Measurements from ENCODE around the gene TRAPPC4. TPM values are rescaled to one million over a fixed set of nuclear protein-coding genes. Genes with fewer than 3 reads are reported as not detected.

Gene TRAPPC4
- total RNA-seq, 1 experiment from 2014 or later = 73.0 TPM

- POLR2A ChIA-PET (ENCODE audit: low non-redundant PET) = no interaction called here
Measured at GRCh38 chr11:119061256-119061655, 42.7 kb downstream of the TRAPPC4 start.

GRCh38 chr11:119062779-119063178 is 44.2 kb downstream of the TRAPPC4 start:
- CTCF ChIA-PET = no interaction called here
- Histone ChIP-seq H3K4me1 (ENCODE audit: insufficient read depth, low read length, poor library complexity, severe bottlenecking) (peaks cover 3% of the 10 kb centered on the region), H3K4me3 (ENCODE audit: low read depth, low read length, poor library complexity, severe bottlenecking) (no peak overlapping the region), H3K36me3 (ENCODE audit: insufficient read depth, low read length, poor library complexity, severe bottlenecking) (no peaks in the 10 kb centered on the region), H3K9me3 (ENCODE audit: low read depth, low read length, poor library complexity, severe bottlenecking) (no peaks in the 10 kb centered on the region), H3K27me3 (replicated peaks; ENCODE audit: insufficient read depth, low read depth, low read length, poor library complexity) (no peaks in the 10 kb centered on the region), H3K27ac (ENCODE audit: low read depth, low read length, poor library complexity, severe bottlenecking) (no peak overlapping the region)
- POLR2A ChIA-PET (ENCODE audit: low non-redundant PET) = no interaction called here
- no TSS peak for BruUV-seq (replicated peaks)
- intact Hi-C loops (cut with micrococcal nuclease; ENCODE audit: unreplicated experiment) = no loop called here
- DNase-seq (ENCODE audit: low spot score) = no peak
- no peak for TF ChIP-seq EZH2 (IDR thresholded peaks at IDR 0.05; ENCODE audit: borderline replicate concordance, low read depth, low read length, poor library complexity, severe bottlenecking)
- TF ChIP-seq CTCF (conservative IDR thresholded peaks at IDR 0.05; ENCODE audit: low read depth, low read length) = no peak

More at GRCh38 chr11:119061256-119061655, 42.7 kb downstream of the TRAPPC4 start:
- DNase-seq (ENCODE audit: low spot score) = no peak
- no peak for TF ChIP-seq CTCF (conservative IDR thresholded peaks at IDR 0.05; ENCODE audit: low read depth, low read length)
- no peak for TF ChIP-seq EZH2 (IDR thresholded peaks at IDR 0.05; ENCODE audit: borderline replicate concordance, low read depth, low read length, poor library complexity, severe bottlenecking)
- intact Hi-C loops (cut with micrococcal nuclease; ENCODE audit: unreplicated experiment) = no loop called here
- no peaks in the 10 kb centered on the region for H3K27me3 ChIP-seq (replicated peaks; ENCODE audit: insufficient read depth, low read depth, low read length, poor library complexity)
- BruUV-seq (replicated peaks) = no TSS peak
- no peaks in the 10 kb centered on the region for H3K9me3 ChIP-seq (ENCODE audit: low read depth, low read length, poor library complexity, severe bottlenecking)
- no peak overlapping the region for H3K4me3 ChIP-seq (ENCODE audit: low read depth, low read length, poor library complexity, severe bottlenecking)
- peaks cover 3% of the 10 kb centered on the region for H3K4me1 ChIP-seq (ENCODE audit: insufficient read depth, low read length, poor library complexity, severe bottlenecking)
- CTCF ChIA-PET = no interaction called here
- H3K27ac ChIP-seq (ENCODE audit: low read depth, low read length, poor library complexity, severe bottlenecking) = no peak overlapping the region
- no peaks in the 10 kb centered on the region for H3K36me3 ChIP-seq (ENCODE audit: insufficient read depth, low read length, poor library complexity, severe bottlenecking)

- CTCF ChIA-PET = interaction anchor here (0.6 to 1.1 kb wide), 6 partner anchors 9 to 896 kb away, joined by 3 to 7 read pairs (median 4); no protein-coding TSS in a partner anchor
- no peaks in the 10 kb centered on the region for H3K27me3 ChIP-seq (replicated peaks; ENCODE audit: insufficient read depth, low read depth, low read length, poor library complexity)
- peaks cover 4% of the 10 kb centered on the region for H3K36me3 ChIP-seq (ENCODE audit: insufficient read depth, low read length, poor library complexity, severe bottlenecking)
- H3K4me1 ChIP-seq (ENCODE audit: insufficient read depth, low read length, poor library complexity, severe bottlenecking) = peaks cover 5% of the 10 kb centered on the region
- no TSS peak for BruUV-seq (replicated peaks)
- POLR2A ChIA-PET (ENCODE audit: low non-redundant PET) = no interaction called here
- intact Hi-C loops (cut with micrococcal nuclease; ENCODE audit: unreplicated experiment) = loop anchor here (5.0 kb wide), 1 partner anchor 37 kb away; the partner anchor contains the start of gene DPAGT1
- no peak overlapping the region for H3K4me3 ChIP-seq (ENCODE audit: low read depth, low read length, poor library complexity, severe bottlenecking)
- no peak overlapping the region for H3K27ac ChIP-seq (ENCODE audit: low read depth, low read length, poor library complexity, severe bottlenecking)
- TF ChIP-seq CTCF (conservative IDR thresholded peaks at IDR 0.05; ENCODE audit: low read depth, low read length) = peak; percentile 69
- TF ChIP-seq EZH2 (IDR thresholded peaks at IDR 0.05; ENCODE audit: borderline replicate concordance, low read depth, low read length, poor library complexity, severe bottlenecking) = no peak
- DNase-seq (ENCODE audit: low spot score) = peak; percentile 70
- no peaks in the 10 kb centered on the region for H3K9me3 ChIP-seq (ENCODE audit: low read depth, low read length, poor library complexity, severe bottlenecking)
Measured at GRCh38 chr11:119065369-119065768, 46.8 kb downstream of the TRAPPC4 start.

Measured in A673 (cell line).